Liver (tissue), 9 donors: Measurements from ENCODE around the gene IL21R. TPM values are rescaled to one million over a fixed set of nuclear protein-coding genes. Genes with fewer than 3 reads are reported as not detected.
"Not testable (repeated sequence)": the region's sequence is repeated elsewhere in the genome, so short reads cannot be mapped to it uniquely, and the experiment has no call there.

ENCODE experiments used
- DNase-seq: peaks from one replicate; pipeline ENCODE4 v3.0.0-alpha.2; 2017; ENCODE audit warnings: low spot score
- H3K27ac ChIP-seq, 2 donors: one replicate each; pipeline ENCODE4 v1.7.0; 2013; ENCODE audit warnings: inconsistent platforms in 2 of 2, low read length in 2 of 2, control low read depth in 1 of 2, low read depth in 1 of 2, mild to moderate bottlenecking in 1 of 2
- H3K27me3 ChIP-seq, 4 donors: one replicate each; pipeline versions ENCODE4 v1.6.1 to v1.7.0; 2013; ENCODE audit warnings: low read length in 3 of 4, inconsistent platforms in 1 of 4, mild to moderate bottlenecking in 1 of 4, moderate library complexity in 1 of 4; ENCODE audit not compliant: control insufficient read depth in 4 of 4, insufficient read depth in 4 of 4
- H3K36me3 ChIP-seq, 4 donors: one replicate each; pipeline versions ENCODE4 v1.6.1 to v1.7.0; 2013; ENCODE audit warnings: low read length in 3 of 4, mild to moderate bottlenecking in 3 of 4, low read depth in 1 of 4, moderate library complexity in 1 of 4; ENCODE audit not compliant: control insufficient read depth in 4 of 4, insufficient read depth in 3 of 4
- H3K4me1 ChIP-seq, 4 donors: one replicate each; pipeline versions ENCODE4 v1.6.1 to v1.7.0; 2013; ENCODE audit warnings: low read length in 3 of 4, mild to moderate bottlenecking in 3 of 4, moderate library complexity in 1 of 4; ENCODE audit not compliant: control insufficient read depth in 4 of 4, insufficient read depth in 4 of 4
- H3K4me3 ChIP-seq, 3 donors: one replicate each; pipeline versions ENCODE4 v1.6.1 to v1.7.0; 2013; ENCODE audit warnings: low read length in 3 of 3, control low read depth in 1 of 3, low read depth in 1 of 3, mild to moderate bottlenecking in 1 of 3
- H3K9ac ChIP-seq, 2 donors: one replicate each; pipeline ENCODE4 v1.7.0; 2013; ENCODE audit warnings: low read length in 2 of 2, mild to moderate bottlenecking in 2 of 2, moderate library complexity in 2 of 2, control low read depth in 1 of 2, low read depth in 1 of 2
- H3K9me3 ChIP-seq, 4 donors: one replicate each; pipeline versions ENCODE4 v1.6.1 to v1.7.0; 2013; ENCODE audit warnings: low read length in 3 of 4; ENCODE audit not compliant: control insufficient read depth in 4 of 4
- CTCF ChIP-seq: fragments of 150-350 bp; IDR thresholded peaks from 2 replicates; pipeline ENCODE4 v1.5.1; 2017; ENCODE audit warnings: improper control_type of control experiment, low read depth, low read length; ENCODE audit not compliant: missing input control
- EGR1 ChIP-seq, 2 donors: IDR thresholded peaks; 2 replicates each; pipeline ENCODE4 v1.6.1; 2016 to 2018; ENCODE audit warnings: antibody characterized with exemption in 2 of 2, low read depth in 2 of 2
- FOXA1 ChIP-seq: IDR thresholded peaks from 2 replicates; pipeline ENCODE4 v1.6.1; 2016; ENCODE audit warnings: antibody characterized with exemption
- FOXA2 ChIP-seq: IDR thresholded peaks from 2 replicates; pipeline ENCODE4 v1.6.1; 2016; ENCODE audit warnings: antibody characterized with exemption
- HNF4A ChIP-seq, 2 donors: conservative IDR thresholded peaks; 2 replicates each; pipeline ENCODE4 v1.6.1; 2016; ENCODE audit warnings: antibody characterized with exemption in 2 of 2, mild to moderate bottlenecking in 2 of 2
- HNF4G ChIP-seq: IDR thresholded peaks from 2 replicates; pipeline ENCODE4 v1.6.1; 2016; ENCODE audit warnings: antibody characterized with exemption
- NR2F2 ChIP-seq: IDR thresholded peaks from 2 replicates; pipeline ENCODE4 v1.6.1; 2016; ENCODE audit warnings: antibody characterized with exemption
- RAD21 ChIP-seq, 2 donors: IDR thresholded peaks; 2 replicates each; pipeline ENCODE4 v1.6.1; 2016; ENCODE audit warnings: antibody characterized with exemption in 2 of 2, mild to moderate bottlenecking in 2 of 2
- RXRA ChIP-seq, 2 donors: IDR thresholded peaks; 2 replicates each; pipeline ENCODE4 v1.6.1; 2017 to 2018; ENCODE audit warnings: antibody characterized with exemption in 2 of 2, mild to moderate bottlenecking in 1 of 2
- SP1 ChIP-seq: IDR thresholded peaks from 2 replicates; pipeline ENCODE4 v1.6.1; 2018; ENCODE audit warnings: antibody characterized with exemption, mild to moderate bottlenecking
- YY1 ChIP-seq: IDR thresholded peaks from 2 replicates; pipeline ENCODE4 v1.6.1; 2016; ENCODE audit warnings: antibody characterized with exemption, mild to moderate bottlenecking
- WGBS: extraction: QIAGEN DNeasy Blood & Tissue Kit; methylation state at CpG from one replicate; pipeline ENCODE4 v1.1.7; 2013; 5-methylcytosine and 5-hydroxymethylcytosine counted together
- polyA plus RNA-seq, 2 donors: library from polyadenylated mRNA; stranded (reverse) in 1 of 2; unstranded in 1 of 2; fragments of 200-250 nt in 1 of 2; fragments of >200 nt in 1 of 2; fragmentation: Nextera tagmentation in 1 of 2; extraction: Ambion mirVana in 1 of 2; gene quantifications; one replicate each; pipeline versions ENCODE4 v1.2.1 to v1.2.3, GENCODE V29; 2013 to 2015
- total RNA-seq, 2 donors: library from RNA; depleted of rRNA; stranded (reverse); fragments of >200 nt; gene quantifications; one replicate each; pipeline ENCODE4 v1.2.3, GENCODE V29; 2014
- donor health status: healthy.
- donor health status: healthy.
- donor health status: healthy.
- donor health status: healthy.
- donor health status: healthy.

IL21R gene
- total and polyA plus RNA-seq, 4 donors = 0.19 to 0.84 (median 0.39) TPM

GRCh38 chr16:27394516-27394915 lies 7.5 kb upstream of the IL21R start (continued):
- TF ChIP-seq CTCF = no peak
- no peak for TF ChIP-seq RXRA (IDR thresholded peaks at IDR 0.05)
- TF ChIP-seq SP1 = no peak
- TF ChIP-seq FOXA1 = no peak
- no peak for TF ChIP-seq HNF4G

- not testable (repeated sequence) for H3K9ac ChIP-seq, H3K4me3 ChIP-seq, H3K9me3 ChIP-seq, H3K4me1 ChIP-seq, H3K27ac ChIP-seq, H3K27me3 ChIP-seq, DNase-seq, H3K36me3 ChIP-seq
- WGBS = 83% methylated on average over 15 of the region's 15 CpGs
These were observed 3.6 kb upstream of the IL21R start for GRCh38 chr16:27398341-27398893.

- Histone ChIP-seq H3K9me3 (no peaks in the 10 kb centered on the region), H3K4me1 (no peaks in the 10 kb centered on the region), H3K4me3 (no peak overlapping the region), H3K27ac (no peak overlapping the region), H3K36me3 (no peaks in the 10 kb centered on the region), H3K27me3 (peaks cover 0 to 3% (median 0%) of the 10 kb centered on the region in 4 donors), H3K9ac (no peak overlapping the region)
- no peak for DNase-seq
- TF ChIP-seq HNF4A (conservative IDR thresholded peaks at IDR 0.05) (no peak), YY1 (no peak), EGR1 (IDR thresholded peaks at IDR 0.05; ENCODE audit: low read depth in 2 of 2) (no peak), RAD21 (IDR thresholded peaks at IDR 0.05) (no peak), SP1 (no peak)
- 88% methylated on average over 8 of the region's 8 CpGs for WGBS
These were observed 2.8 kb upstream of the IL21R start for GRCh38 chr16:27398894-27399853.

- no peaks in the 10 kb centered on the region for H3K9me3 ChIP-seq
- TF ChIP-seq FOXA2 (no peak), EGR1 (IDR thresholded peaks at IDR 0.05; ENCODE audit: low read depth in 2 of 2) (no peak), HNF4A (conservative IDR thresholded peaks at IDR 0.05) (no peak), NR2F2 (no peak), RAD21 (IDR thresholded peaks at IDR 0.05) (no peak), CTCF (no peak)
- H3K36me3 ChIP-seq = no peaks in the 10 kb centered on the region
- H3K4me1 ChIP-seq = no peaks in the 10 kb centered on the region
- H3K27me3 ChIP-seq = peaks cover 0 to 3% (median 0%) of the 10 kb centered on the region in 4 donors
- no peak overlapping the region for H3K27ac ChIP-seq
- DNase-seq = no peak
- 82% methylated on average over 2 of the region's 2 CpGs for WGBS
- H3K9ac ChIP-seq = no peak overlapping the region
- no peak overlapping the region for H3K4me3 ChIP-seq
These were observed 2.0 kb upstream of the IL21R start for GRCh38 chr16:27399969-27400368.
